Cardiac septum (tissue), 1 donor: ENCODE results near the gene RGS1. TPM values are rescaled to one million over a fixed set of nuclear protein-coding genes. Genes with fewer than 3 reads are reported as not detected.
"Not testable (repeated sequence)": the region's sequence is repeated elsewhere in the genome, so short reads cannot be mapped to it uniquely, and the experiment has no call there.

Experiments used
- DNase-seq: peaks from one replicate; pipeline ENCODE4 v3.0.0-alpha.2; 2020; ENCODE audit warnings: low spot score
- intact Hi-C: fragments of 100-400 bp; cut with DNase I; formaldehyde crosslinking; loops from one replicate; pipeline ENCODE4 v1.14.0; 2022
- long read RNA-seq: library from polyadenylated mRNA; unstranded; transcript quantifications from one replicate; pipeline ENCODE4 v2.0.0, GENCODE V29; 2021
- total RNA-seq: library from RNA; stranded (reverse); fragmentation: NEBNext Ultra II Directional; extraction: Animal tissue kit (Norgen Biotek cat#: 25700); gene quantifications from one replicate; pipeline ENCODE4 v1.2.1, GENCODE V29; 2021
- donor health status: DM: no; HTN: no; CAD: no.

Gene RGS1, protein sequence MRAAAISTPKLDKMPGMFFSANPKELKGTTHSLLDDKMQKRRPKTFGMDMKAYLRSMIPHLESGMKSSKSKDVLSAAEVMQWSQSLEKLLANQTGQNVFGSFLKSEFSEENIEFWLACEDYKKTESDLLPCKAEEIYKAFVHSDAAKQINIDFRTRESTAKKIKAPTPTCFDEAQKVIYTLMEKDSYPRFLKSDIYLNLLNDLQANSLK
- 2.6 TPM for total RNA-seq
- long read RNA-seq: 0 reads

- intact Hi-C loops: no loop called here
- no peak for DNase-seq
Observed at GRCh38 chr1:192575499-192576189, at the start of gene RGS1. Gene RGS1, plus strand, starts transcription at chr1:192575773. Its CDS starts 20 bp downstream, at chr1:192575793.

DNA sequence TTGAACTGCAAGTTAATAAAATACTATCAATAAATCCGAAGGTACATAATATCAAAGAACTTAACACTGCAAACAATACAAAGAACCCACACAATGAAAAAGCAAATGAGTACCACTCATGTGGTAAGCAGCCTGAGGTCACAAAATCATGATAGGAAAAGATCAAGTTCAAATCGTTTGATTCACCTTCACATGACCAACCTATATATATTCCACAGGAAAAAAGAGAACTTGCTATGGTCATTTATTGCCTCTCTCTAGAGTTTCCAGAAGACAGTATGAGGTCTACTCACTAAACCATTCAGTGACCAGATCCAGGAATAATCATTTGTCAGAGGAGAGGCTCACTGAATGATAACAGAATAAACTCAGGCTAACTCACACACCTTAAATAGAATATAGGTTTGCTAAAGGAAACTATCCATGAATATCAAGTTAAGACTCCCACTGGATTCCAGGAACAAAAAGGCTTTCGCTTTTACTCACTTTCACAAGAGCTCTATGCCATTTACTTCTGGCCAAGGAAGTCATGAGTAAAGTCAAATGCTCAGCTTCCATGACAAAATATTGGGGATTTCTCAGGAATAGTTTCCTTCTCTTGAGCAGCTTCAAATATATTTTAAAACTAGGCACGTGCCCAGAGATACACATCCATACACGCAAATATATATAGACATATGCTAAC is 48.3 kb upstream of the RGS1 start:
- intact Hi-C loops: no loop called here

DNA sequence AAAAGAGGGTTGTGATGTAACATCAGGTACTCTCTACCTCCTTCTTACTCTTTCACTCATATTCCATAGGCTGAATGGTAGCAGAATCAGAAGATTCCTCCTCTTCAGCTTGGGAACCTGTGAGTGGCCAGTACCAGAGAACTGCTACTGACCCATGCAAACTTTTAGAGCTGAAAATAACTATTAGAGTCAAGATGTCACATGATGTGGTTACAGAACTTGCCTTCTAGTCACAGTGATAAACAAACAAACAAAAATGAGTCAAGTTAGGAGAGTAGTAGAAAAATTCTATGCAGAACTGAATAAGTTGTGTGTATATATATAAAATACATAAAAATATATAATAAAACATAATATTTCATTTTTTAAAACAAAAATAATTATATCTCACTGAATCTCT is 47.6 kb upstream of the RGS1 start:
- intact Hi-C loops: no loop called here
- DNase-seq: no peak

More for the DNA sequence above, 48.3 kb upstream of the RGS1 start:
- DNase-seq: no peak

GRCh38 chr1:192529031-192529755 is 46.4 kb upstream of the RGS1 start:
- intact Hi-C loops: no loop called here
- no peak for DNase-seq

DNA sequence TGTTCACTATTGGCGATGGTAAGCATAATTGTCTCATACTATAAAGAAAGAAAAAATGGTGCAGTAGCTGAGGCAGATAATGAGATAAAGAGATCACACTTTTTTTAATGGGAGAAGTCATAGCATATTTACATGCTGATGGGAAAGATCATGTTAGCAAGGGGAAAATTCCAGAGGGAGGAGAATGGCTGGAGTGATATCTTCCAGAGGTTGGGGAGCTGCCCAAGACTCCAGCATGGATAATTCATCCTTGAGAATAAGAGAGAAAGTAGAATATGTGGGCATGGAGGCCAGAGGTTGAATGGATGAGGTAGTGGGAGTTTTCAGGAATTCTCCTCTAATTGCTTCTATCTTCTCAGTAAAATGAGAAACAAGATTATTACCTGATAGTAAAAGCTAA is 45.8 kb upstream of the RGS1 start:
- intact Hi-C loops: no loop called here
- no peak for DNase-seq

GRCh38 chr1:192530254-192530653 is 45.3 kb upstream of the RGS1 start:
- no peak for DNase-seq
- intact Hi-C loops: no loop called here

DNA sequence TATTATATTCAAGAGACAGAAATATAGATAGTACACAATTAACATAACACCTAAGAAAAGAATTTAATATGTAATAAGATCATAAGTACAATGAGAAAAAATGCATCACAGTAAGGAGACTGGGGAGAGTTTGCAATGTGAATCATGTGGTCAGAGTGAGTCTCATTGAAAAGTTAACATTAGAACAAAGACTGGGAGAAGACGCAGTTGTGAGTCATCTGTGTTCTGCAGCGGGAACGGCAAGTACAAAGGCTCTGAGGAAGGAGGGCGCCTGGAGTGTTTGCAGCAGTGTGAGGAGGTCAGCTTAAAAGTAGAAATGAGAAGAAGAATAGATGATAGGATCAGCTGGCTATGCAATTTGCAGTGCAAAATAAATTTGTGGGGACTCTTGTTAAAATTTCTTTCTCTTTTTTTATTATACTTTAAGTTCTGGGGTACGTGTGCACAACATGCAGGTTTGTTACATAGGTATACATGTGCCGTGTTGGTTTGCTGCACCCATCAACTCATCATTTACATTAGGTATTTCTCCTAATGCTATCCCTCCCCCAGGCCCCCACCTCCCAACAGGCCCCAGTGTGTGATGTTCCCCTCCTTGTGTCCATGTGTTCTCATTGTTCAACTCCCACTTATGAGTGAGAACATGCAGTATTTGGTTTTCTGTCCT is 44.4 kb upstream of the RGS1 start:
- DNase-seq, intact Hi-C loops: not testable (repeated sequence)

- intact Hi-C loops: no loop called here
- DNase-seq: no peak
Observed at GRCh38 chr1:192534666-192535065, 40.9 kb upstream of the RGS1 start.

DNA sequence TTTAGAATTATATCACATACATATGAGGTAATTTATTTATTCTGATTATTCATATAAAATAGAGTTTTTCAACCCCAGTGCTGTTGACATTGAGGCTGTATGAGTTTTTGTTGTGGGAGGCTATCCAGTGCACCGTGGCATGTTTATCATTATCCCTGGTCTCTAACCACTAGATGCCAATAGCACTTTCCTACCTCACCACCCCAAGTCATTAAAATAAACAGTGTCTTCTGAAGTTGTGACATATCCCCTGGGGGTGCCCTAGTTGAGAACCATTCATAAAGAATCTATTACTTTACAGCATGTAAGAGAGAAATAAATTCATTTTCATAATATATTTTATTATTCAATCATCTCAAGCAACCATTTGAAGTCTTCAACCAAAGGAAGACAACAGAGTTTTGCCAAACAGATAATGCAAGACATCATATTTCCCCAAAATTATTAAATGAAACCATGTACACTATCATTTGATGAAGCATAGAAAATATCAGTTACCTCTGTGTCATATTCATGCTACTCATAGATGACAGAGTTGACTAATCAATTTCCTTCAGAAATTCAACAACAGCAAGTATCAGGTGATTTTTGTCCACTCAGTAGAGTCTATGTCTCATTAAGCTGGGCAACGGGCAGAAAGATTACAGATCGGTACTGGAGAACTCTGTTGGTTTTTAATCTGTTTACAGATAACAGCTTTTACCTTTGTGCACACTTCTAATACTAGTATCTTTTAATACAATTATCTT is 39.5 kb upstream of the RGS1 start:
- intact Hi-C loops: no loop called here
- no peak for DNase-seq

DNA sequence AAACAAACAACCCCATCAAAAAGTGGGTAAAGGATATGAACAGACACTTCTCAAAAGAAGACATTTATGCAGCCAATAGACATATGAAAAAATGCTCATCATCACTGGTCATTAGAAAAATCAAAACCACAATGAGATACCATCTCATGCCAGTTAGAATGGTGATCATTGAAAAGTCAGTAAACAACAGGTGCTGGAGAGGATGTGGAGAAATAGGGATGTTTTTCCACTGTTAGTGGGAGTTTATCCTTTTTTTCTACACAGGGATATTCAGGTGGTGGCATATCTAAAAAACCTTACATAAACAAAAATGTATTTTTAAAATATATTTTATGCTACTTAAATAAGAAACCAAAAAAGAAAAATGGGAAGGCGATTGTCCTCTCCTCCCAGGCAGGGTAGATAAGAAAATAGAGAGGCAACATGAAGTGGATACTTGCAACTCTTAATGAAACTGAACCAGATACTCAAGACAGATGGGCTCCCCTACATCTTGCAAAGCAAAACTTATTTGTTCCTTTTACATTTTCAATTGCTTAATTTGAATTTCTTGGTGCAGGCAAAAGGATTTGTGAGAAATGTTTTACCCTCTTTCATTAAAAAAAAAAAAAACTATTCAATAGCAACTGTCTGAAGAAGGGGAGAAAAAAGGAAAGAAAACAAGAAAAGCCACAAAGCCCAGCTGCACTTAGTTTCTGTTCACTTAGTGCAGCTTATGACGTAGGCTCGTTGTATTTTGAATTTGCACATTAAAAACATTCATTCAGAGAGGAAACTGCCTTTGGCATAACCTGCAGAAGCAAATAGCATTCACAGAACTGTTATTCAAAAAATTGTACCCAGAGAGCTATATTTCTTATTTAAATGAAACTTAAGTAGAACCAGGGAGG is 36.9 kb upstream of the RGS1 start:
- DNase-seq: no peak
- intact Hi-C loops: no loop called here

- intact Hi-C loops: no loop called here
Observed at GRCh38 chr1:192539297-192540092, 36.1 kb upstream of the RGS1 start.

GRCh38 chr1:192543445-192543844 is 32.1 kb upstream of the RGS1 start:
- intact Hi-C loops: no loop called here
- no peak for DNase-seq

More at GRCh38 chr1:192539297-192540092, 36.1 kb upstream of the RGS1 start:
- DNase-seq: no peak

- intact Hi-C loops: no loop called here
- no peak for DNase-seq
Observed at GRCh38 chr1:192545896-192546521, 29.6 kb upstream of the RGS1 start.

- DNase-seq: no peak
Observed at GRCh38 chr1:192546596-192547190, 28.9 kb upstream of the RGS1 start.

GRCh38 chr1:192547501-192547900 is 28.1 kb upstream of the RGS1 start:
- DNase-seq: no peak
- intact Hi-C loops: no loop called here

More at GRCh38 chr1:192546596-192547190, 28.9 kb upstream of the RGS1 start:
- intact Hi-C loops: no loop called here

GRCh38 chr1:192549937-192550336 is 25.6 kb upstream of the RGS1 start:
- intact Hi-C loops: no loop called here
- no peak for DNase-seq
